ENCODE data around the gene MARS1.

The MARS1 gene

GRCh38 chr12:57446292-57446960 is 41.4 kb upstream of the MARS1 start:
- no peak overlapping the region for H3K4me3 ChIP-seq (ENCODE audit: control insufficient read depth, low read depth, low read length)
- TF ChIP-seq CTCF (conservative IDR thresholded peaks at IDR 0.05; ENCODE audit: control insufficient read depth, insufficient read depth, low read depth, low read length): no peak
- no peak for DNase-seq (ENCODE audit: low read depth)

- no peak for DNase-seq (ENCODE audit: low read depth)
- no peak for TF ChIP-seq CTCF (conservative IDR thresholded peaks at IDR 0.05; ENCODE audit: control insufficient read depth, insufficient read depth, low read depth, low read length)
- no peak overlapping the region for H3K4me3 ChIP-seq (ENCODE audit: control insufficient read depth, low read depth, low read length)
Observed at GRCh38 chr12:57448669-57449068, 39.2 kb upstream of the MARS1 start.

- H3K4me3 ChIP-seq (ENCODE audit: control insufficient read depth, low read depth, low read length): no peak overlapping the region
- no peak for TF ChIP-seq CTCF (conservative IDR thresholded peaks at IDR 0.05; ENCODE audit: control insufficient read depth, insufficient read depth, low read depth, low read length)
- DNase-seq (ENCODE audit: low read depth): no peak
Observed at GRCh38 chr12:57449375-57449774, 38.5 kb upstream of the MARS1 start.

GRCh38 chr12:57450057-57450456 is 37.8 kb upstream of the MARS1 start:
- H3K4me3 ChIP-seq (ENCODE audit: control insufficient read depth, low read depth, low read length): no peak overlapping the region
- TF ChIP-seq CTCF (conservative IDR thresholded peaks at IDR 0.05; ENCODE audit: control insufficient read depth, insufficient read depth, low read depth, low read length): no peak
- DNase-seq (ENCODE audit: low read depth): no peak

GRCh38 chr12:57451233-57451778 is 36.6 kb upstream of the MARS1 start:
- no peak for DNase-seq (ENCODE audit: low read depth)

GRCh38 chr12:57452181-57452936 is 35.5 kb upstream of the MARS1 start:
- no peak for TF ChIP-seq CTCF (conservative IDR thresholded peaks at IDR 0.05; ENCODE audit: control insufficient read depth, insufficient read depth, low read depth, low read length)
- no peak overlapping the region for H3K4me3 ChIP-seq (ENCODE audit: control insufficient read depth, low read depth, low read length)
- peak; percentile 89 for DNase-seq (ENCODE audit: low read depth)

More at GRCh38 chr12:57451233-57451778, 36.6 kb upstream of the MARS1 start:
- H3K4me3 ChIP-seq (ENCODE audit: control insufficient read depth, low read depth, low read length): no peak overlapping the region
- no peak for TF ChIP-seq CTCF (conservative IDR thresholded peaks at IDR 0.05; ENCODE audit: control insufficient read depth, insufficient read depth, low read depth, low read length)
